Raji (cell line): Measurements from ENCODE around the gene MFSD1.

Experiments
- POLR2A ChIP-seq: IDR thresholded peaks from 2 replicates; pipeline ENCODE4 v1.6.1; 2011; ENCODE audit warnings: low read depth, low read length, control low read depth; ENCODE audit not compliant: insufficient read depth

Gene MFSD1, protein sequence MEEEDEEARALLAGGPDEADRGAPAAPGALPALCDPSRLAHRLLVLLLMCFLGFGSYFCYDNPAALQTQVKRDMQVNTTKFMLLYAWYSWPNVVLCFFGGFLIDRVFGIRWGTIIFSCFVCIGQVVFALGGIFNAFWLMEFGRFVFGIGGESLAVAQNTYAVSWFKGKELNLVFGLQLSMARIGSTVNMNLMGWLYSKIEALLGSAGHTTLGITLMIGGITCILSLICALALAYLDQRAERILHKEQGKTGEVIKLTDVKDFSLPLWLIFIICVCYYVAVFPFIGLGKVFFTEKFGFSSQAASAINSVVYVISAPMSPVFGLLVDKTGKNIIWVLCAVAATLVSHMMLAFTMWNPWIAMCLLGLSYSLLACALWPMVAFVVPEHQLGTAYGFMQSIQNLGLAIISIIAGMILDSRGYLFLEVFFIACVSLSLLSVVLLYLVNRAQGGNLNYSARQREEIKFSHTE

GRCh38 chr3:158801696-158802408 lies at the start of gene MFSD1:
Gene MFSD1, plus strand, starts transcription at chr3:158802054. Its CDS starts 99 bp downstream, at chr3:158802153.
- TF ChIP-seq POLR2A, result peak; percentile 94

- TF ChIP-seq POLR2A, result no peak
Measured at GRCh38 chr3:158753854-158754253, 48.0 kb upstream of the MFSD1 start.

DNA sequence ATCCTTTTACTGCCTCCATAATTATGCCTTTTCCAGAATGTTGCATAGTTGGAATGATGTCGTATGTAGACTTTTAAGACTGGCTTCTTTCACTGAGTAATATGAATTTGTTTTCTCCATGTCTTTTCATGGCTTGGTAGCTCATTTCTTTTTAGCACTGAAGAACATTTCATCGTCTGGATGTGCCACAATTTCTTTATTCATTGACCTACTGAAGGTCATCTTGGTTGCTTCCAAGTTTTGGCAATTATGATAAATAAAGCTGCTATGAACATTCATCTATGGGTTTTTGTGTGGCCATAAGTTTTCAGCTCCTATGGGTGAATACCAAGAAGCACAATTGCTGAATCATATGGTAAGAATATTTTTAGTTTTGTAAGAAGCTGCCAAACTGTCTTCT lies 46.4 kb upstream of the MFSD1 start:
- TF ChIP-seq POLR2A, result no peak

GRCh38 chr3:158761350-158761749 lies 40.5 kb upstream of the MFSD1 start:
- TF ChIP-seq POLR2A, result no peak

- TF ChIP-seq POLR2A, result no peak
Measured at GRCh38 chr3:158762701-158763100, 39.2 kb upstream of the MFSD1 start.

DNA sequence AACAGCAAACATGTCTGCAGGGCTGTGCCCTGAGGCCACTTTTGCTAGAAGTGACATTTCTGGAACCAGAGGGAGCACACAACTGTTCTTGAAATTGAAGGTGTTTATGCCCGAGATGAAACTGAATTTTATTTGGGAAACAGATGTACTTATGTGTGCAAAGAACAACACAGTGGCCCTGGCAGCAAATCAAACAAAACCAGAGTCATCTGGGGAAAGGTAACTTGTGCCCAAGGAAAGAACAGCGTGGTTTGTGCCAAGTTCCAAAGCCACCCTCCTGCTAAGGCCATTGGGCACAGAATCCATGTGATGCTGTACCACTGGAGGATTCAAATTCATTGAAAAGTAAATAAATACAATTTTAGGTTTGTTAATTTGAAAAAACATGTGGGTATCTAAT lies 38.4 kb upstream of the MFSD1 start:
- no peak for TF ChIP-seq POLR2A

DNA sequence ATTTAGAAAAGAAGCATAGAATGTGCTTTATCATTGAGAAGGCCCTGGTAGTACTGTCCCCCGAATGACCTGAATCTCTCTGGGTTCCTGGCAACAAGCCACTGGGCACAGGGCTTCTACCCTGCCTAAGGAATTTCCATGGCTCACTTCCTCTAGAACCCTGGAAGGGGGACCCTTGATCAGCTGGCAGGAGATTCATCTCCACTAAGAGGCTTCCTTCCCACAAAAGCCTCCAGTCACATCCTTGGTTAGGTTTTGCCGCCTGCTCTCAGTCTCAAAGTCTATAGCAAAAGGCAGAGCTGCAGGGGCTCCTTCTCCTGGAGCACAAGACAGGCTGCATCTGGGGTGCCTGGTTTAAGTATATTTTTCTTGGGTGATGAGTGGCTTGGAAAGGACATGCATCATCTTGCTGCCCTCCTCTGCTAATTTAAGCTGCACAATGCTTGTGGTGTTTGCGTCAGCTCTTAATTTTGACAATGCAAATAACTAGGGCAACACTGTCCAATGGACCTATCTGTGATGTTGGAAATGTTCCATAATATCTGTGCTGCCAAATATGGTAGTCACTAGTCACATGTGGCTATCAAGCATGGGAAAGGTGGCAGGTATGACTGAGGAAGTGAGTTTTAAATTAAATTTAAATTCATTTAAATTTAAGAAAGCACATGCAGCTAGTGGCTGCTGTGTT lies 36.2 kb upstream of the MFSD1 start:
- no peak for TF ChIP-seq POLR2A

- no peak for TF ChIP-seq POLR2A
Measured at GRCh38 chr3:158766364-158766763, 35.5 kb upstream of the MFSD1 start.

DNA sequence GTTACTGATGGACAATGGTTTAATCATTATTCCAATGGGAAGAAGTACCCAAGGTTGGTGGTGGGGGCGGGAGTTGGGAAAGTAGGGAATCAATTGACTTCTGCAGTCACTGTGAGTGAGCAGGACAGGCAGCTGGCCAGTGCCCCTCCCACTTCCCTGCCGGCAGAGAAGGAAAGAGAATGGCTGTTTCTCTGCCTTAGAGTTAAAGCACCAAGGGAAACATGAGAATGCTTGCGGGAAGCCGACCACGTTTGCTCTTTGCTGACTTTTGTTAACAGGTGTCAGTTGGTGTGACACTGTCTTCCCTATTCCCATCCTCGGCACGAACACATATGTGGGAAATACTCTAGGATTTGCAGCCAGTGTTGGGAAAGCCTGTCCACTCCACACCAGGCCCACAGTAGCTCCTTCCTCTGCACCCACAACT lies 33.5 kb upstream of the MFSD1 start:
- no peak for TF ChIP-seq POLR2A

DNA sequence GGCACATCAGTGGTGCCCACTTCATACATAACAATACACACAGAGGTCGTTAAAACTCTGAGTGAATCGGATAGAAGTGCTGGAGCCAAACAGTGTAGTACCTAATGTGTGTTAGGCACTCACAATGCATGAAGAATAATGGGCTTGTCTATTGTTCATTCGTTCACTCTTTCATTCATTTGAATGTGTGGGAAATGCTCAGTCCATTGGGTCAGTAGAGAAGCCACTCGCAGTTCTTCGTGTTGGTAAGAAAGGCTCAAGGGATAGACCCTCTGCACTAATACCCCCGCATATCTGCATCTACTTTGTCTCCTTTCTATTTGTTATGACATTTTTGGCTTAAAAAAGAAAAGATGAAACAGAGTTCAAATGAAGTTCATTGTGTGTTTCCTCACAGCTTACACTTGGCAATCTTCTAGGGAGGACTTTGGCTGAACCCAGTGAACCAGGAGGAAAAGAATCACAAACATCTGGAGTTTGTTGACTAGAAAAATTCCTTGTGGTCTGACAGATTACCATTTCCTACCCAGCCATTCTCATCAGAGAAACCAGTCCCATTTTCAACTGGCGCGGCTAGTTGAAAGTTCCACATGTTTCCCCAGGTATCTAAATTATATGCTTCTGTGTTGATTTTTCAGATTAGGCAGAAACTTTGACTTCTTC lies 32.8 kb upstream of the MFSD1 start:
- TF ChIP-seq POLR2A, result no peak

DNA sequence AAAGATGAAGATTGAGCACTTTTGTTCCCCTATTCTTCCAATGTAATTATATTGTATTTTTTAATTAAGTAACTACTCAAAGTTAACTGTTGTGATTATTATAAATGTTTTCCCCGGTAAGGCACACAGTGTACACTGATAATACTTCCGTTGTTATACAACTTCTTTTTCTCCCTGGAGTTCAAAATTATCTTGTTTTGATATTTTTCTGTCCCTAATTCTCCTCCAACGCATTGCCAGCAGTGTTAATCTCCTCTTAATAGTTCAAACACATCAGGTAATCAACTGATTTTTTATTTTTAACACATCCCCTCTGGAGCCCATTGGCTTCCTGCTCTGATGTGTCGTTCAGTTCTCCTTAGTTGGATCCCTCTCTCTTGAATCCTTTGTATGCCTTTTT lies 32.3 kb upstream of the MFSD1 start:
- no peak for TF ChIP-seq POLR2A

GRCh38 chr3:158769952-158770740 lies 31.7 kb upstream of the MFSD1 start:
- TF ChIP-seq POLR2A, result no peak

DNA sequence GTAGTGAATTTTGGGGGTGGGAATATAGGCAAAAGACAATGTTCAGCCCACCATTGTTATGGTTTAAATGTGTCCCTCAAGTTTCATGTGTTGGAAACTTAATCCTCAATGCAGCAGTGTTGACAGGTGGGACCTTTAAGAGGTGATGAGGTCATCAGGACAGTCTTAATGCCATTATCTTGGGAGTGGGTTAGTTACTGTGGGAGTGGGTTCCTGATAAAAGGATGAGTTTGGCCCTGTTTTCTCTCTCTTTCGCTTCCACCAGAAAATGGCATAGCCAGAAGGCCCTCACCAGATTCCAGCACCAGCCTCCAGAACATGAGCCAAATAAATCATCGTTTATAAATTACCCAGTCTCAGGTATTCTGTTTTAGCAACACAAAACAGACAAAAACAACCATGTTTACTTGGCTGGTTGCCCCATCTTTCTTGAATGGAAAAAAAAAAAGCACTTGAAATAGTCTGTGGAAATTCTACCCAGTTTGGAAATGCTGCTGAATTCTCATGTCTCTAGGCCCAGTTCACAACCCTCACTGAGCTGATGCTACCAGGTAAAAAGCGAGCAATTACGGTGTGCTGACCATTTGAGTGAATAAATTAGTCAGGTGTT lies 31.0 kb upstream of the MFSD1 start:
- TF ChIP-seq POLR2A, result no peak

GRCh38 chr3:158771577-158771976 lies 30.3 kb upstream of the MFSD1 start:
- no peak for TF ChIP-seq POLR2A
